ENCODE results near the gene NFX1. TPM values are rescaled to one million over a fixed set of nuclear protein-coding genes. Genes with fewer than 3 reads are reported as not detected.

Gene NFX1
- total RNA-seq, 1 donor from 2014 or later = 13.0 TPM

DNA sequence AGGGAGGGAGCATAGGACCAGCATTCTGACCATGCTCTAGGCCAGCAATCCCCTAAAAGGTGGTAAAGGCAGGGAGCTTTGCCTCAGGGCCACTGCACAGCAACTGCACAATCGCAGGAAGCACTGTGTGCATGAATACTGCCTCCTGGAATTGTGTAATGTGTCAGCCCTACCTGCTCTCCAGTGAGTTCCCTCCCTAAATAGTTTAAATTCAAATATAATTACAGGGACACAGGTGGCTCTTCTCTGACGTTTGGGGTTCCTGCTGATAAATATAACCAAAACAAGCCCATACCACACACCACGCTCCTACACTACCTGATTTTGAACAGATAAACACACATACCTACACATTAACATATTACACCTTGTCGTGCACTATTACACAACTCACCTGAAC, 34.8 kb upstream of the NFX1 start:
- Histone ChIP-seq H4K20me1 (ENCODE audit: low read depth) (no peaks in the 10 kb centered on the region), H3K4me3 (no peak overlapping the region), H3K27ac (no peak overlapping the region), H3K27me3 (no peaks in the 10 kb centered on the region), H3F3A (ENCODE audit: low read depth) (no peaks in the 10 kb centered on the region), H3K4me1 (no peaks in the 10 kb centered on the region), H3K9ac (no peak overlapping the region), H3K4me2 (no peak overlapping the region), H2AFZ (replicated peaks) (no peak overlapping the region), H3K79me2 (ENCODE audit: low read depth) (no peaks in the 10 kb centered on the region), H3K9me3 (ENCODE audit: low read depth) (no peaks in the 10 kb centered on the region), H3K36me3 (peaks cover 2% of the 10 kb centered on the region)
- no peaks in the 10 kb centered on the region for H3K27me3 Mint-ChIP-seq (ENCODE audit: insufficient read depth, low read depth)
- no peak overlapping the region for H3K27ac Mint-ChIP-seq
- TF ChIP-seq EZH2phosphoT487 (IDR thresholded peaks at IDR 0.05) = no peak
- TF ChIP-seq, protein P1, sequence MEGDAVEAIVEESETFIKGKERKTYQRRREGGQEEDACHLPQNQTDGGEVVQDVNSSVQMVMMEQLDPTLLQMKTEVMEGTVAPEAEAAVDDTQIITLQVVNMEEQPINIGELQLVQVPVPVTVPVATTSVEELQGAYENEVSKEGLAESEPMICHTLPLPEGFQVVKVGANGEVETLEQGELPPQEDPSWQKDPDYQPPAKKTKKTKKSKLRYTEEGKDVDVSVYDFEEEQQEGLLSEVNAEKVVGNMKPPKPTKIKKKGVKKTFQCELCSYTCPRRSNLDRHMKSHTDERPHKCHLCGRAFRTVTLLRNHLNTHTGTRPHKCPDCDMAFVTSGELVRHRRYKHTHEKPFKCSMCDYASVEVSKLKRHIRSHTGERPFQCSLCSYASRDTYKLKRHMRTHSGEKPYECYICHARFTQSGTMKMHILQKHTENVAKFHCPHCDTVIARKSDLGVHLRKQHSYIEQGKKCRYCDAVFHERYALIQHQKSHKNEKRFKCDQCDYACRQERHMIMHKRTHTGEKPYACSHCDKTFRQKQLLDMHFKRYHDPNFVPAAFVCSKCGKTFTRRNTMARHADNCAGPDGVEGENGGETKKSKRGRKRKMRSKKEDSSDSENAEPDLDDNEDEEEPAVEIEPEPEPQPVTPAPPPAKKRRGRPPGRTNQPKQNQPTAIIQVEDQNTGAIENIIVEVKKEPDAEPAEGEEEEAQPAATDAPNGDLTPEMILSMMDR (IDR thresholded peaks at IDR 0.05) = no peak
- no peak for TF ChIP-seq EZH2 (IDR thresholded peaks at IDR 0.05)
- H3K36me3 Mint-ChIP-seq = peaks cover 26% of the 10 kb centered on the region
- H3K4me1 Mint-ChIP-seq = no peaks in the 10 kb centered on the region
- DNase-seq (ENCODE audit: low spot score) = no peak
- no peaks in the 10 kb centered on the region for H3K9me3 Mint-ChIP-seq
- H3K4me3 Mint-ChIP-seq = no peak overlapping the region

GRCh38 chr9:33256236-33256635, 34.1 kb upstream of the NFX1 start:
- Mint-ChIP-seq H3K4me1 (no peaks in the 10 kb centered on the region), H3K36me3 (peaks cover 28% of the 10 kb centered on the region), H3K9me3 (no peaks in the 10 kb centered on the region), H3K27me3 (ENCODE audit: insufficient read depth, low read depth) (no peaks in the 10 kb centered on the region), H3K4me3 (no peak overlapping the region), H3K27ac (no peak overlapping the region)
- H3K79me2 ChIP-seq (ENCODE audit: low read depth) = no peaks in the 10 kb centered on the region
- H3K27ac ChIP-seq = no peak overlapping the region
- no peak overlapping the region for H2AFZ ChIP-seq (replicated peaks)
- H3K4me2 ChIP-seq = no peak overlapping the region
- TF ChIP-seq EZH2 (IDR thresholded peaks at IDR 0.05) = no peak
- TF ChIP-seq EZH2phosphoT487 (IDR thresholded peaks at IDR 0.05) = no peak
- TF ChIP-seq, protein P1 (IDR thresholded peaks at IDR 0.05) = no peak
- H3K9me3 ChIP-seq (ENCODE audit: low read depth) = no peaks in the 10 kb centered on the region
- H3K27me3 ChIP-seq = no peaks in the 10 kb centered on the region
- no peaks in the 10 kb centered on the region for H3K4me1 ChIP-seq
- no peak overlapping the region for H3K9ac ChIP-seq
- H3K4me3 ChIP-seq = no peak overlapping the region
- H3K36me3 ChIP-seq = peaks cover 10% of the 10 kb centered on the region
- DNase-seq (ENCODE audit: low spot score) = no peak
- no peaks in the 10 kb centered on the region for H4K20me1 ChIP-seq (ENCODE audit: low read depth)
- no peaks in the 10 kb centered on the region for H3F3A ChIP-seq (ENCODE audit: low read depth)

DNA sequence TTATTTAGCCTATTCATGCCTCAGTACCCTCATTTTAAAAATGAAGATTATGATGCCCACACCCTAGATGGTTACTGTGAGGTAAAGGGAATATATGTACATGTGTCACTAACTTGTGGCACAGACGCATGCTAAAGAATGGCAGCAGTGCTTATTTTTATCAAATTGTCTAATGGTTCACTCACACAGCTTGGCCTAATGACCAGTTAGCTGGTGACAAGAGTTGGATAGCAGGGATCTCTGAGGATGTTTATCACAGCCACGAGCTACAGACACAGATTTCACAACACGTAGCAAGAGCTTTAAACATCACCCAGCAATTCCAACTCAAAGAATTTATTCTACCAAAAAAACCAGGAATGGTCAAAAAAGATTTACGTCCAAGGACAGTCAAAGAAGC, 33.0 kb upstream of the NFX1 start:
- Histone ChIP-seq H2AFZ (replicated peaks) (no peak overlapping the region), H4K20me1 (ENCODE audit: low read depth) (no peaks in the 10 kb centered on the region), H3K79me2 (ENCODE audit: low read depth) (no peaks in the 10 kb centered on the region), H3K4me3 (no peak overlapping the region), H3K9ac (no peak overlapping the region), H3F3A (ENCODE audit: low read depth) (no peaks in the 10 kb centered on the region), H3K4me2 (no peak overlapping the region), H3K27me3 (no peaks in the 10 kb centered on the region), H3K4me1 (no peaks in the 10 kb centered on the region), H3K27ac (no peak overlapping the region), H3K9me3 (ENCODE audit: low read depth) (no peaks in the 10 kb centered on the region), H3K36me3 (peaks cover 11% of the 10 kb centered on the region)
- H3K4me1 Mint-ChIP-seq = no peaks in the 10 kb centered on the region
- peaks cover 29% of the 10 kb centered on the region for H3K36me3 Mint-ChIP-seq
- no peaks in the 10 kb centered on the region for H3K9me3 Mint-ChIP-seq
- H3K27me3 Mint-ChIP-seq (ENCODE audit: insufficient read depth, low read depth) = no peaks in the 10 kb centered on the region
- DNase-seq (ENCODE audit: low spot score) = no peak
- no peak overlapping the region for H3K4me3 Mint-ChIP-seq
- TF ChIP-seq, protein P1 (IDR thresholded peaks at IDR 0.05) = no peak
- TF ChIP-seq EZH2phosphoT487 (IDR thresholded peaks at IDR 0.05) (no peak), EZH2 (IDR thresholded peaks at IDR 0.05) (no peak)
- no peak overlapping the region for H3K27ac Mint-ChIP-seq
